GM21515 (cell line): ENCODE measurements around the gene ALG1.
"Not testable (repeated sequence)": the region's sequence is repeated elsewhere in the genome, so short reads cannot be mapped to it uniquely, and the experiment has no call there.

Experiments
- ATAC-seq: cut with Tn5 transposase; IDR thresholded peaks from one replicate; pipeline ENCODE4 v1.9.1; 2021; ENCODE audit not compliant: unreplicated experiment

ALG1 gene

DNA sequence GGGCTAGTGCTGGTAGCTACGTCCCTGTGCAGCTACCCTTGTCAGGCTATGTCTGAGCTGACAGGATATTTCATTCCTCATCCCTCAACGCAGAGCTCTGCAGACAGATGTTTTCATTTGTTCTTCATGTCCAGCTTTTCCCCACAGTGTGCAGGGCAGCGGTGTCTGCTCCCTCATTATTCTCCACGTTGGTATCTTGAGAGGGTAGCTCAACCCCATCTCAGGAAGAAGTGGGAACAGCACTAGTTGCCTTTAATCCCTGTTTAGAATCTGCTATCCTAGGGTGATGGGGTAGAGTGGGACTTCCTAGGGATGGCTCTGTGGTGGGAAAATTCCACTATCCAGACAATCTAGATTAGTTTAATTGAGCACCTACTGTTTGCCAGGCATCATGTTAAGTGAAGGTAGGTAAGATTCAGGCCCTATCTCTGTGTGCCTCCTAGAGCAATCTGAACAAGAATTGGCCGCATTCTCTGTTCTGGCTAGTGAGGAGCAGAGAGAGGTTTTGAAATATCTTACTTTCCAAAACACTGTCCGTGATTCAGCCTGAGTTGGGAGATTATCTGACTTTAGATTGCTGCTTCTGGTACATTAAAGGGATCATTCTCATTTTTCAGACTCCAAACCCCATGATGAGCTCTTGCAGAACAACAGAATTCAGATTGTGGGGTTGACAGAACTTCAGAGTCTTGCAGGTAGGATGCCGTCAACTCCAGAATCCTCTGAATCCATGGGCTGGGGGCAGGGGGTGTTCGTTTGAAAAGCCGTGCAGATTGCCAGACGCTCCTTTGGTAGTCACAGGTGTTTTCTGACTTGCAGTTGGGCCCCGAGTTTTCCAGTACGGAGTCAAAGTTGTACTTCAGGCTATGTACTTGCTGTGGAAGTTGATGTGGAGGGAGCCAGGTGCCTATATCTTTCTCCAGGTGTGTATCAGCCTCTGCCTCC, 963 bp downstream of the ALG1 start:
- no peak for ATAC-seq

DNA sequence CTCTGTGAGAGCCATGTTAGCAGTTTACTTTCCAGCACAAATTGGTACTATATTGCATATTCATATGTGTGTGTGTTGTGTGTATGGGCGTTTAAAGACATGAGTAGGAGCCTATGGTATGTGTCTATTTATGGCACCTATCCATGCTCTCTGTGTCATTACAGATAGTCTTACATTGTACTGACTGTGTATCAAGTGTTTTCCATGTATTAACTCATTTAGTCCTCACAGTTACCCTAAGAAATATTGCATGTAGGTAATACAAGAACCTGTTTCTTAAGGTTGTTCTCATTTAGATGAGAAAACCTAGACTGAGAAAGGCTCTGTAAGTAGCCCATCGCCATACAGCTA, 1.6 kb downstream of the ALG1 start:
- no peak for ATAC-seq

- not testable (repeated sequence) for ATAC-seq
Observed at GRCh38 chr16:5073771-5074170, 2.1 kb downstream of the ALG1 start.

DNA sequence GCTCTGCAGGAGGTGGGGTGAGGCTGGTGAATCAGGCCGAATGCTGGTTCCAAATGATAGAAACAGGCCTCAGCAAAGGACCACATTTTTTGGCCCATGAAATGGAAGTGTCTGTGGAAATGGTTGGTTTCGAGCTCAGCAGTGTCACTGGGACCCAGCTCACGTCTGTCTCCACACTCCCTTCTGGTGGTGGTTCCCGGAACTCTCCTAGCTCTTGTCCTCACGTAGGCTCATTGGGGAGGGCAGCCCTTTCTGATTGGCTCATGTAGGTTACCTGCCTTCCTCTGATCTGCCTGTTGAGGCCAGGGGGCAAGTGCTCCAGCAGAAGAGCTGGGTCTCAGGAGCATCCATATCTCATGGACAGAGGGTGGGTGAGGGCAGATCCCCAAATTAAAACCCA, 4.0 kb downstream of the ALG1 start:
- ATAC-seq = no peak

DNA sequence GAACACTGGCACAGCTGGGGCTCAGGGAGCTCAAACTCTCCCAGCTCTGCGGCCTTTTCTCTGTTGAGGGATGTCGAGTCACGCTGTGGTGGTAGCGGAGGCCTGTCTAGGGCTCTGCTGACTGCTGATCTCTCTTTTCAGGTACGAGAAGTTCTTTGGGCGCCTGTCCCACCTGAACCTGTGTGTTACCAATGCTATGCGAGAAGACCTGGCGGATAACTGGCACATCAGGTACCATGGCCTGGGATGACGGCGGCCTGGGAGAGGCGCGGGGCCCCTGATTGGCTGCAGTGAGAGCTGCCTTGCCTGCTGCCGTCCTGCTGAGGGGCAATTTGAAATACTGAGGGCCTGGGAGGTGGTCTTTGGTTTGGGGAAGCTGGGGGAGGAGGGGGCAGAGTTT, 5.7 kb downstream of the ALG1 start:
- no peak for ATAC-seq

- ATAC-seq = no peak
Observed at GRCh38 chr16:5078626-5079025, 7.0 kb downstream of the ALG1 start.

DNA sequence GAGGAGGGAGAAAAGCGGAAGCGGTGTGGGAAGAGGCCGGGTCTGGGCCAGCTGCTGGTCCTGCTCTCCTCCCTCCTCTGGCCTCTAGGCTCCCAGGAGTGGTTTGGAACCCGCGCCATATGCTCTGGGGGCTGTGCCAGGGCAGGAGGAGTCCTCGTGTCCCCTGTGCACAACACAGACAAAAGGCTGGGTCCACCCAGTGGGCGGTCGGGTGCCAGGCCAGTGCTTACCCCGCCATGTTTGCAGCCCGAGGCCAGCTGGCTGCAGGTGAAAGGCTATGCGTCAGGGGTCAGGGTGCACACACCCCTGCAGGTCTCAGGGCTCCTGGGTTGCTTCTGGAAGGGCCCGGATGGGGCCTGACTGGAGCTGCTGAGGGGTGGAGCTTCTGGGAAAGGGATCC, 8.8 kb downstream of the ALG1 start:
- not testable (repeated sequence) for ATAC-seq

- ATAC-seq = not testable (repeated sequence)
Observed at GRCh38 chr16:5080996-5081395, 9.4 kb downstream of the ALG1 start.

GRCh38 chr16:5083646-5084045, 12.0 kb downstream of the ALG1 start:
- not testable (repeated sequence) for ATAC-seq

DNA sequence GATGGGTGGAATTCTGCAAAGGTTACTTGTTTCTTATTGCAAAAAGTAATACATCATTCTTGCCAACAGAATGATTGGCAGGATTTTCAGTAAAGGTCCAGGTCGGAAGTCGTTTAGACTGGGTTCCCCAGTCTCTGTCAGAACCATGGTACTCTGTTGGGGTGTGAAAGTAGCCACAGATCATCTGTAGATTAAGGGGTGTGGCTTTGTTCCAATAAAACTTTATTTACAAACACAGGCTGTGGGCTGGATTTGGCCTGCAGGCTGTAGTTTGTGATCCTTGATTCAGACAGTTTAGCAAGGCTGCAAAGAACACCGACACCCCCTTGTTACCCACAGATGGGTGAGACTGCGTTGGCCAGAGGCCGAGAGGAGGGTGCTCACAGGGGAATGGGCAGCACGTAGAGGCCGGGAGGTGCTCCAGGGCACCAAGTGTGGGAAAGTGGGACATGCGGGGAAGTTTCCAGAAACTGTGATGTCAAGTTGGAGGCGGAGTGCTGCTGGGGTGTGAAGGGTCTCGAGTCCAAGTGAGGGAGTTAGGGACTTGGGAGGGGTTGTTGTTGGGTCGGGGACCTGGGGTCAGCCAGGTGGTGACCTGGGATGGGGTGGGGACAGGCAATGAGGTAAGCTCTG, 12.6 kb downstream of the ALG1 start:
- not testable (repeated sequence) for ATAC-seq

GRCh38 chr16:5084802-5085201, 13.2 kb downstream of the ALG1 start:
- not testable (repeated sequence) for ATAC-seq

- not testable (repeated sequence) for ATAC-seq
Observed at GRCh38 chr16:5085716-5086115, 14.1 kb downstream of the ALG1 start.

- not testable (repeated sequence) for ATAC-seq
Observed at GRCh38 chr16:5088086-5088790, 16.6 kb downstream of the ALG1 start.

DNA sequence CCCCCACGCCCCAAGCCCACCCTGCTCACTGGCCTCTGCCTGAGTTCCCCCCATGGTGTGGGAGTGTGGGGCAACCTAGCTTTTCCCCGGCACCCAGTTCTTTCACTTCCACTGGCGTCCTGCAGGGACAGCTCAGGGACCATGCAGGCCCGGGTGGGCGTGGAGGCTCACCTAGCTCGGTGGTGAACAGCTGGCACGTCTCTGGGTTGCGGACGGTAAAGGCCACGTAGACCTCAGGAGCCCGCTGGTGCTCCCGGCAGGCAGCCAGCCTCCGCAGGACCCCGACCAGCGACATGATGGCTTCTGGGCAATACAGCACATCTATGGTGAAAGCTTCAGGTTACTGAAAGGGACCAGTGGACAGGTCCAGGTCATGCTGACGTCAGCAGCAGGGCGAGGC, 17.3 kb downstream of the ALG1 start:
- not testable (repeated sequence) for ATAC-seq

DNA sequence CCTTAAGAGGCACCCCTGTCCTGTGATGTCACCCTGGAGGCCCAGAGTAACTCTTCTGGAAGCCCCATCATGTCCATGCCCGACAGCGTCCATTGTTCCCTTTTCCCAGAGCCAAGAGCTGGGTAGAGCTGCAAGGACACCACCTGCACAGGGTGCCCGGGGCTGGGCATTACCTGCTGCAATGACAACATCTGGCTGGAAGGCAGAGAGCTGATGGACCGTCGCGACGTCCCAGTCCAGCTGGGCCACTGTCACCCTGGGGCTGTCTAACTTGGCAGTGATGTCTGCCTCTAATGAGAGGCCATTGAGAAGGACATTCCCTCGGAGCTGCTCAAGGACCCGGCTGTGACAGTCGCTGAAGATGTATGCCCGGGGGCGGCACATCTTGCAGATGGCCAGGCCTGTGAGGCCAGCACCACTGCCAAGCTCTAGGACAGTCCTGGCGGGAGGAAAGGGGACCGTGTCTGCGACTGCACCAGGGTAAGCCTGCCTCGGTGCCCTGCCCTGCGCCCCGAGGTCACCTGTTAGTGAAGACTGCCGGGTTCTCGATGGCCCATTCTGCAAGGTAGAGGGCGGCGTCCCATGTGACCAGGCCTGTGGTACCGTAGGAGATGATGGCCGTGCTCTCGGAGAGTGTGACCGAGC, 18.4 kb downstream of the ALG1 start:
- not testable (repeated sequence) for ATAC-seq

GRCh38 chr16:5090592-5090991, 18.9 kb downstream of the ALG1 start:
- ATAC-seq = not testable (repeated sequence)

- ATAC-seq = not testable (repeated sequence)
Observed at GRCh38 chr16:5093081-5093480, 21.4 kb downstream of the ALG1 start.

- ATAC-seq = not testable (repeated sequence)
Observed at GRCh38 chr16:5093746-5094145, 22.1 kb downstream of the ALG1 start.

- not testable (repeated sequence) for ATAC-seq
Observed at GRCh38 chr16:5095145-5095830, 23.6 kb downstream of the ALG1 start.

DNA sequence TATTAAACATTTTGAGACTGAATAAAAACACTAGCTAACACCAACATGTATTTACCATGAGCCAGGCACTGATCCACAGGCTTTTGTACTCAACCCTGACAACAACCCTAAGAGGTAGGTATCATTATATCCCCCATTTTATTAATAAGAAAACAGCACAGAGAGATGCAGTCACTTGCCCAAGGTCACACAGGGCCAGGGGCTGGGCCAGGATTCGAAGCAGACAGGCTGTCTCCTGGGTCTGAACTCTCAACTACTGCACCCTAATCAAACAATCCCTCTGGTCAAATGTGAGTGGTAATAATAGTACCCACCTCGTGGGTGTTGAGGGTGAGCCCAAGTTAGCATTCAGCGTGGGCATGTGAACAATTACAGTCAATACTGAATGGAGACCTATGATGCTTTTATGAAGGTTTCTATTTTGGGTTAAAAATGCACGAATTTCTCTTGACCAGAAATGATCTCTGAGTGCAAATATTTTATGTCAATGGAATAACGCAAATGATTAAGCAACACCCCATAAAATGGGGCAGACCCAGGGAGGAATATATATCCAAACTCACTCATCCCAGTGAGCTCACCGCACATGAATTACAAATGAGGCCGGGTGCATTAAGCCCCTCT, 24.9 kb downstream of the ALG1 start:
- not testable (repeated sequence) for ATAC-seq
